ENCODE data around the gene DMTF1.

Gene DMTF1

GRCh38 chr7:87146740-87147386 lies 5.4 kb upstream of the DMTF1 start:
- no peak for DNase-seq

GRCh38 chr7:87147500-87147899 lies 4.8 kb upstream of the DMTF1 start:
- no peak for DNase-seq

- DNase-seq, result no peak
These were observed 3.8 kb upstream of the DMTF1 start for GRCh38 chr7:87148332-87148955.

- no peak for DNase-seq
These were observed 1.1 kb upstream of the DMTF1 start for GRCh38 chr7:87151002-87151728.

GRCh38 chr7:87151729-87152111 lies 533 bp upstream of the DMTF1 start:
- DNase-seq, result no peak

GRCh38 chr7:87152897-87153641 lies 816 bp downstream of the DMTF1 start:
- peak; percentile 7 to 24 for DNase-seq

- no peak for DNase-seq
These were observed 1.9 kb downstream of the DMTF1 start for GRCh38 chr7:87154166-87154565.

GRCh38 chr7:87154569-87154968 lies 2.3 kb downstream of the DMTF1 start:
- no peak for DNase-seq

- DNase-seq, result no peak
These were observed 3.5 kb downstream of the DMTF1 start for GRCh38 chr7:87155788-87156187.

GRCh38 chr7:87156709-87157108 lies 4.5 kb downstream of the DMTF1 start:
- DNase-seq, result no peak

- DNase-seq, result no peak
These were observed 7.3 kb downstream of the DMTF1 start for GRCh38 chr7:87159538-87159937.

GRCh38 chr7:87164433-87164832 lies 12.2 kb downstream of the DMTF1 start:
- no peak for DNase-seq

- no peak for DNase-seq
These were observed 18.6 kb downstream of the DMTF1 start for GRCh38 chr7:87170828-87171227.

GRCh38 chr7:87171282-87171934 lies 19.2 kb downstream of the DMTF1 start:
- no peak for DNase-seq

GRCh38 chr7:87173471-87173870 lies 21.2 kb downstream of the DMTF1 start:
- no peak for DNase-seq

- no peak for DNase-seq
These were observed 26.1 kb downstream of the DMTF1 start for GRCh38 chr7:87178320-87178719.

GRCh38 chr7:87179180-87179579 lies 26.9 kb downstream of the DMTF1 start:
- no peak for DNase-seq

GRCh38 chr7:87187120-87187519 lies 34.9 kb downstream of the DMTF1 start:
- DNase-seq, result no peak

- no peak for DNase-seq
These were observed 36.7 kb downstream of the DMTF1 start for GRCh38 chr7:87188930-87189329.

- DNase-seq, result no peak
These were observed 38.5 kb downstream of the DMTF1 start for GRCh38 chr7:87190783-87191182.

GRCh38 chr7:87192784-87193487 lies 40.7 kb downstream of the DMTF1 start:
- no peak for DNase-seq

- DNase-seq, result no peak
These were observed 41.7 kb downstream of the DMTF1 start for GRCh38 chr7:87193912-87194311.
